ENCODE measurements around the gene VWA7.
"Not testable (repeated sequence)": the region's sequence is repeated elsewhere in the genome, so short reads cannot be mapped to it uniquely, and the experiment has no call there.

Gene VWA7

GRCh38 chr6:31776989-31777666 lies at the start of gene VWA7:
Gene VWA7 (minus strand): TSS chr6:31777328. CDS start chr6:31776779, 549 bp downstream.
- H3K36me3 ChIP-seq (ENCODE audit: control insufficient read depth, insufficient read depth, low read length, severe bottlenecking): peaks cover 44% of the 10 kb centered on the region
- H3K9ac ChIP-seq (ENCODE audit: low read length): no peak within 1 kb of the TSS
- peak; percentile 63 for DNase-seq (ENCODE audit: low read depth)

GRCh38 chr6:31826793-31827285 lies 49.7 kb upstream of the VWA7 start:
- peak overlapping the region; percentile 91 for H3K4me3 ChIP-seq (ENCODE audit: low read length)
- no peaks in the 10 kb centered on the region for H3K36me3 ChIP-seq (ENCODE audit: control insufficient read depth, insufficient read depth, low read length, severe bottlenecking)
- peaks cover 29% of the 10 kb centered on the region for H3K4me1 ChIP-seq (ENCODE audit: control insufficient read depth, insufficient read depth, low read length)
- DNase-seq (ENCODE audit: low read depth): peak; percentile 85
- H3K9ac ChIP-seq (ENCODE audit: low read length): peak overlapping the region; percentile 93
- no peaks in the 10 kb centered on the region for H3K9me3 ChIP-seq (ENCODE audit: control insufficient read depth, low read length)
- H3K27me3 ChIP-seq (replicated peaks; ENCODE audit: control insufficient read depth, insufficient read depth, low read length): no peaks in the 10 kb centered on the region

More at GRCh38 chr6:31776989-31777666, at the start of gene VWA7:
- Histone ChIP-seq H3K4me3 (ENCODE audit: low read length) (no peak within 1 kb of the TSS), H3K27me3 (replicated peaks; ENCODE audit: control insufficient read depth, insufficient read depth, low read length) (no peaks in the 10 kb centered on the region), H3K9me3 (ENCODE audit: control insufficient read depth, low read length) (no peaks in the 10 kb centered on the region), H3K4me1 (ENCODE audit: control insufficient read depth, insufficient read depth, low read length) (peaks cover 8% of the 10 kb centered on the region)

- H3K4me3 ChIP-seq (ENCODE audit: low read length): no peak overlapping the region
- no peaks in the 10 kb centered on the region for H3K9me3 ChIP-seq (ENCODE audit: control insufficient read depth, low read length)
- H3K4me1 ChIP-seq (ENCODE audit: control insufficient read depth, insufficient read depth, low read length): peaks cover 26% of the 10 kb centered on the region
- H3K27me3 ChIP-seq (replicated peaks; ENCODE audit: control insufficient read depth, insufficient read depth, low read length): no peaks in the 10 kb centered on the region
- H3K9ac ChIP-seq (ENCODE audit: low read length): no peak overlapping the region
- no peaks in the 10 kb centered on the region for H3K36me3 ChIP-seq (ENCODE audit: control insufficient read depth, insufficient read depth, low read length, severe bottlenecking)
- no peak for DNase-seq (ENCODE audit: low read depth)
Observed at GRCh38 chr6:31825553-31825952, 48.4 kb upstream of the VWA7 start.

GRCh38 chr6:31823592-31824196 lies 46.6 kb upstream of the VWA7 start:
- not testable (repeated sequence) for H3K36me3 ChIP-seq (ENCODE audit: control insufficient read depth, insufficient read depth, low read length, severe bottlenecking); H3K4me3 ChIP-seq (ENCODE audit: low read length); H3K9me3 ChIP-seq (ENCODE audit: control insufficient read depth, low read length); DNase-seq (ENCODE audit: low read depth); H3K27me3 ChIP-seq (replicated peaks; ENCODE audit: control insufficient read depth, insufficient read depth, low read length)
- Histone ChIP-seq H3K4me1 (ENCODE audit: control insufficient read depth, insufficient read depth, low read length) (peaks cover 39% of the 10 kb centered on the region), H3K9ac (ENCODE audit: low read length) (peak overlapping the region; percentile 99)

- H3K4me1 ChIP-seq (ENCODE audit: control insufficient read depth, insufficient read depth, low read length): peaks cover 49% of the 10 kb centered on the region
- H3K9me3 ChIP-seq (ENCODE audit: control insufficient read depth, low read length): no peaks in the 10 kb centered on the region
- peak; percentile 90 for DNase-seq (ENCODE audit: low read depth)
- H3K27me3 ChIP-seq (replicated peaks; ENCODE audit: control insufficient read depth, insufficient read depth, low read length): no peaks in the 10 kb centered on the region
- H3K36me3 ChIP-seq (ENCODE audit: control insufficient read depth, insufficient read depth, low read length, severe bottlenecking): no peaks in the 10 kb centered on the region
- H3K9ac ChIP-seq (ENCODE audit: low read length): peak overlapping the region; percentile 99
- H3K4me3 ChIP-seq (ENCODE audit: low read length): peak overlapping the region; percentile 92
Observed at GRCh38 chr6:31822036-31822821, 45.1 kb upstream of the VWA7 start.

GRCh38 chr6:31821301-31822035 lies 44.3 kb upstream of the VWA7 start:
- Histone ChIP-seq H3K27me3 (replicated peaks; ENCODE audit: control insufficient read depth, insufficient read depth, low read length) (no peaks in the 10 kb centered on the region), H3K36me3 (ENCODE audit: control insufficient read depth, insufficient read depth, low read length, severe bottlenecking) (no peaks in the 10 kb centered on the region), H3K4me3 (ENCODE audit: low read length) (peak overlapping the region; percentile 92), H3K9me3 (ENCODE audit: control insufficient read depth, low read length) (no peaks in the 10 kb centered on the region), H3K4me1 (ENCODE audit: control insufficient read depth, insufficient read depth, low read length) (peaks cover 47% of the 10 kb centered on the region), H3K9ac (ENCODE audit: low read length) (peak overlapping the region; percentile 99)
- DNase-seq (ENCODE audit: low read depth): peak; percentile 37

- not testable (repeated sequence) for H3K4me3 ChIP-seq (ENCODE audit: low read length); DNase-seq (ENCODE audit: low read depth); H3K27me3 ChIP-seq (replicated peaks; ENCODE audit: control insufficient read depth, insufficient read depth, low read length); H3K9me3 ChIP-seq (ENCODE audit: control insufficient read depth, low read length); H3K9ac ChIP-seq (ENCODE audit: low read length); H3K36me3 ChIP-seq (ENCODE audit: control insufficient read depth, insufficient read depth, low read length, severe bottlenecking)
- peaks cover 44% of the 10 kb centered on the region for H3K4me1 ChIP-seq (ENCODE audit: control insufficient read depth, insufficient read depth, low read length)
Observed at GRCh38 chr6:31820399-31820798, 43.3 kb upstream of the VWA7 start.

- no peaks in the 10 kb centered on the region for H3K36me3 ChIP-seq (ENCODE audit: control insufficient read depth, insufficient read depth, low read length, severe bottlenecking)
- no peak overlapping the region for H3K4me3 ChIP-seq (ENCODE audit: low read length)
- H3K4me1 ChIP-seq (ENCODE audit: control insufficient read depth, insufficient read depth, low read length): peaks cover 44% of the 10 kb centered on the region
- no peaks in the 10 kb centered on the region for H3K9me3 ChIP-seq (ENCODE audit: control insufficient read depth, low read length)
- H3K27me3 ChIP-seq (replicated peaks; ENCODE audit: control insufficient read depth, insufficient read depth, low read length): no peaks in the 10 kb centered on the region
- no peak for DNase-seq (ENCODE audit: low read depth)
- no peak overlapping the region for H3K9ac ChIP-seq (ENCODE audit: low read length)
Observed at GRCh38 chr6:31819871-31820299, 42.8 kb upstream of the VWA7 start.

GRCh38 chr6:31817929-31818511 lies 40.9 kb upstream of the VWA7 start:
- Histone ChIP-seq H3K4me1 (ENCODE audit: control insufficient read depth, insufficient read depth, low read length) (peaks cover 50% of the 10 kb centered on the region), H3K9ac (ENCODE audit: low read length) (peak overlapping the region; percentile 67), H3K4me3 (ENCODE audit: low read length) (peak overlapping the region; percentile 82)
- H3K9me3 ChIP-seq (ENCODE audit: control insufficient read depth, low read length); DNase-seq (ENCODE audit: low read depth); H3K27me3 ChIP-seq (replicated peaks; ENCODE audit: control insufficient read depth, insufficient read depth, low read length); H3K36me3 ChIP-seq (ENCODE audit: control insufficient read depth, insufficient read depth, low read length, severe bottlenecking): not testable (repeated sequence)

- not testable (repeated sequence) for H3K27me3 ChIP-seq (replicated peaks; ENCODE audit: control insufficient read depth, insufficient read depth, low read length); H3K9me3 ChIP-seq (ENCODE audit: control insufficient read depth, low read length); H3K36me3 ChIP-seq (ENCODE audit: control insufficient read depth, insufficient read depth, low read length, severe bottlenecking); DNase-seq (ENCODE audit: low read depth)
- H3K4me3 ChIP-seq (ENCODE audit: low read length): peak overlapping the region; percentile 82
- peak overlapping the region; percentile 67 for H3K9ac ChIP-seq (ENCODE audit: low read length)
- H3K4me1 ChIP-seq (ENCODE audit: control insufficient read depth, insufficient read depth, low read length): peaks cover 43% of the 10 kb centered on the region
Observed at GRCh38 chr6:31817133-31817928, 40.2 kb upstream of the VWA7 start.
